Upper lobe of left lung (tissue), 6 donors: ENCODE measurements around the gene TTC21B. TPM values are rescaled to one million over a fixed set of nuclear protein-coding genes. Genes with fewer than 3 reads are reported as not detected.

Source experiments
- ATAC-seq, 2 donors: fragments of 200-7000 bp; cut with Tn5 transposase; one replicate each; pipeline ENCODE4 v1.9.1; 2022; ENCODE audit warnings: mild to moderate bottlenecking in 2 of 2, moderate library complexity in 2 of 2; ENCODE audit not compliant: low FRiP score in 2 of 2
- DNase-seq, 2 donors: peaks; one replicate each; pipeline ENCODE4 v3.0.0-alpha.2; 2019 to 2020
- H3K27ac ChIP-seq, 4 donors: fragments of 200-600 bp; sonication (generic); one replicate each; pipeline ENCODE4 v1.5.1; 2016 to 2019
- H3K27me3 ChIP-seq, 4 donors: fragments of 200-600 bp; sonication (generic); one replicate each; pipeline ENCODE4 v1.5.1; 2017 to 2019
- H3K36me3 ChIP-seq, 4 donors: fragments of 200-600 bp; sonication (generic); one replicate each; pipeline ENCODE4 v1.5.1; 2016 to 2019
- H3K4me1 ChIP-seq, 4 donors: fragments of 200-600 bp; sonication (generic); one replicate each; pipeline ENCODE4 v1.5.1; 2018 to 2019
- H3K4me3 ChIP-seq, 4 donors: fragments of 200-600 bp; sonication (generic); one replicate each; pipeline ENCODE4 v1.5.1; 2017 to 2019; ENCODE audit warnings: mild to moderate bottlenecking in 2 of 4, moderate library complexity in 1 of 4
- H3K9me3 ChIP-seq, 4 donors: fragments of 200-600 bp; sonication (generic); one replicate each; pipeline ENCODE4 v1.5.1; 2018 to 2019
- EP300 ChIP-seq, 4 donors: sonication (generic); formaldehyde crosslinking; IDR thresholded peaks; one replicate each; pipeline ENCODE4 v1.5.1; 2017; ENCODE audit warnings: antibody characterized with exemption in 4 of 4, control low read depth in 2 of 4
- POLR2A ChIP-seq, 4 donors: fragments of 450-650 bp; IDR thresholded peaks; one replicate each; pipeline ENCODE4 v1.5.1; 2016 to 2017; ENCODE audit warnings: antibody characterized with exemption in 4 of 4, mild to moderate bottlenecking in 2 of 4
- POLR2AphosphoS5 ChIP-seq, 2 donors: sonication (generic); formaldehyde crosslinking; IDR thresholded peaks; one replicate each; pipeline ENCODE4 v1.5.1; 2017; ENCODE audit warnings: antibody characterized with exemption in 2 of 2
- WGBS, 2 donors: methylation state at CpG; one replicate each; pipeline ENCODE4 v1.1.5; 2017 to 2018; 5-methylcytosine and 5-hydroxymethylcytosine counted together
- total RNA-seq, 6 donors: library from RNA; depleted of rRNA in 4 of 6; stranded (reverse); fragments of >200 nt in 4 of 6; gene quantifications; one replicate each; pipeline versions ENCODE4 v1.1.0 to v1.2.1, GENCODE V29; 2016 to 2021
- TF ChIP-seq, protein P1 (sequence below), 6 experiments: fragments of 450-650 bp in 4 of 6; fragments of 200-600 bp in 2 of 6; sonication (generic) in 2 of 6; IDR thresholded peaks; one replicate each; pipeline ENCODE4 v1.5.1; 2016 to 2019; ENCODE audit warnings: antibody characterized with exemption in 6 of 6
- donor health status: DM: no; HTN: no; CAD: no; lungs with moderate emphysema.
- donor health status: DM: no; HTN: yes; CAD: no; lungs with severe emphysema.

The TTC21B gene
- total RNA-seq, 6 donors from 2014 or later, result 14.6 to 150 (median 36.5) TPM

- 90 to 94% methylated on average over 5 of the region's 5 CpGs for WGBS, 2 donors
- Histone ChIP-seq H3K9me3 (no peaks in the 10 kb centered on the region), H3K4me3 (no peak overlapping the region), H3K36me3 (peaks cover 0 to 42% (median 8%) of the 10 kb centered on the region in 4 donors), H3K27ac (peak overlapping the region in 1 of 4 donors; percentile 8), H3K27me3 (no peaks in the 10 kb centered on the region), H3K4me1 (peaks cover 3 to 13% (median 9%) of the 10 kb centered on the region in 4 donors)
- no peak for ATAC-seq
- no peak for TF ChIP-seq EP300 (IDR thresholded peaks at IDR 0.05)
- no peak for TF ChIP-seq POLR2A (IDR thresholded peaks at IDR 0.05)
- TF ChIP-seq POLR2AphosphoS5 (IDR thresholded peaks at IDR 0.05), result no peak
- TF ChIP-seq, protein P1, sequence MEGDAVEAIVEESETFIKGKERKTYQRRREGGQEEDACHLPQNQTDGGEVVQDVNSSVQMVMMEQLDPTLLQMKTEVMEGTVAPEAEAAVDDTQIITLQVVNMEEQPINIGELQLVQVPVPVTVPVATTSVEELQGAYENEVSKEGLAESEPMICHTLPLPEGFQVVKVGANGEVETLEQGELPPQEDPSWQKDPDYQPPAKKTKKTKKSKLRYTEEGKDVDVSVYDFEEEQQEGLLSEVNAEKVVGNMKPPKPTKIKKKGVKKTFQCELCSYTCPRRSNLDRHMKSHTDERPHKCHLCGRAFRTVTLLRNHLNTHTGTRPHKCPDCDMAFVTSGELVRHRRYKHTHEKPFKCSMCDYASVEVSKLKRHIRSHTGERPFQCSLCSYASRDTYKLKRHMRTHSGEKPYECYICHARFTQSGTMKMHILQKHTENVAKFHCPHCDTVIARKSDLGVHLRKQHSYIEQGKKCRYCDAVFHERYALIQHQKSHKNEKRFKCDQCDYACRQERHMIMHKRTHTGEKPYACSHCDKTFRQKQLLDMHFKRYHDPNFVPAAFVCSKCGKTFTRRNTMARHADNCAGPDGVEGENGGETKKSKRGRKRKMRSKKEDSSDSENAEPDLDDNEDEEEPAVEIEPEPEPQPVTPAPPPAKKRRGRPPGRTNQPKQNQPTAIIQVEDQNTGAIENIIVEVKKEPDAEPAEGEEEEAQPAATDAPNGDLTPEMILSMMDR (IDR thresholded peaks at IDR 0.05), result no peak
- no peak for DNase-seq
Observed at GRCh38 chr2:165903406-165903805, 50.2 kb downstream of the TTC21B start.

DNA sequence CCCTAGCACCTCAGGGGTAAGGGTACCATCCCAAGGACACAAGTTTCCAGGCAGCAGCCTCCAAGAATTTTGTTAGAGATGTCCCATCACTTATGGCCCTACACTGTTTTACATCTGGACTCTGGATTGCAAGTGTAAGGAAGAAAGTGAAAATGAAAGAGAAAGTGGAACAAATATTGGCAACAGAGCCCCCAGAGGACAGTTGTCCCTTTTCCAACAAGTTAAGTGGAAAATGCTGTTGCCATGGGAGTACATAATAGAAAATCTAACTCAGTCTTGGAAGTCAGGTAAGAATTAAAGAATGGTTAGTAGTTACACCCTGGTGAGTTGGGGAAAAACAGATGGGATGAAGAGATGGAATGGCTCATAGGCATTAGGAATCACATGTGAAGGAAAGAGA lies 50.6 kb downstream of the TTC21B start:
- peak in 1 of 2 donors; percentile 24 for ATAC-seq
- Histone ChIP-seq H3K27ac (peak overlapping the region in 1 of 4 donors; percentile 8), H3K4me3 (no peak overlapping the region)

GRCh38 chr2:165901620-165902298 lies 51.8 kb downstream of the TTC21B start:
- peaks cover 0 to 54% (median 19%) of the 10 kb centered on the region in 4 donors for H3K36me3 ChIP-seq
- no peak overlapping the region for H3K27ac ChIP-seq
- 70 to 75% methylated on average over 7 of the region's 7 CpGs for WGBS, 2 donors

More for the DNA sequence above, 50.6 kb downstream of the TTC21B start:
- DNase-seq, result no peak
- no peaks in the 10 kb centered on the region for H3K27me3 ChIP-seq
- H3K36me3 ChIP-seq, result peaks cover 0 to 47% (median 10%) of the 10 kb centered on the region in 4 donors
- TF ChIP-seq, protein P1 (IDR thresholded peaks at IDR 0.05), result no peak
- no peak for TF ChIP-seq POLR2AphosphoS5 (IDR thresholded peaks at IDR 0.05)
- no peak for TF ChIP-seq POLR2A (IDR thresholded peaks at IDR 0.05)
- TF ChIP-seq EP300 (IDR thresholded peaks at IDR 0.05), result no peak
- H3K4me1 ChIP-seq, result peaks cover 3 to 13% (median 9%) of the 10 kb centered on the region in 4 donors
- no peaks in the 10 kb centered on the region for H3K9me3 ChIP-seq

GRCh38 chr2:165899311-165899710 lies 54.3 kb downstream of the TTC21B start:
- Histone ChIP-seq H3K36me3 (peaks cover 0 to 63% (median 24%) of the 10 kb centered on the region in 4 donors), H3K4me1 (peaks cover 3 to 13% (median 9%) of the 10 kb centered on the region in 4 donors), H3K4me3 (no peak overlapping the region), H3K27ac (no peak overlapping the region), H3K9me3 (no peaks in the 10 kb centered on the region), H3K27me3 (no peaks in the 10 kb centered on the region)
- no peak for TF ChIP-seq POLR2A (IDR thresholded peaks at IDR 0.05)
- TF ChIP-seq, protein P1 (IDR thresholded peaks at IDR 0.05), result no peak
- no peak for TF ChIP-seq EP300 (IDR thresholded peaks at IDR 0.05)
- no peak for TF ChIP-seq POLR2AphosphoS5 (IDR thresholded peaks at IDR 0.05)
- DNase-seq (no peak), ATAC-seq (no peak)
- WGBS, 2 donors, result 92 to 95% methylated on average over 2 of the region's 2 CpGs

More at GRCh38 chr2:165901620-165902298, 51.8 kb downstream of the TTC21B start:
- Histone ChIP-seq H3K9me3 (no peaks in the 10 kb centered on the region), H3K27me3 (no peaks in the 10 kb centered on the region), H3K4me1 (peaks cover 3 to 13% (median 9%) of the 10 kb centered on the region in 4 donors), H3K4me3 (no peak overlapping the region)
- no peak for ATAC-seq
- TF ChIP-seq EP300 (IDR thresholded peaks at IDR 0.05), result no peak
- TF ChIP-seq POLR2A (IDR thresholded peaks at IDR 0.05), result no peak
- TF ChIP-seq, protein P1 (IDR thresholded peaks at IDR 0.05), result no peak
- TF ChIP-seq POLR2AphosphoS5 (IDR thresholded peaks at IDR 0.05), result no peak
- no peak for DNase-seq
